Limb (tissue), 2 donors: Measurements from ENCODE around the gene NCOA1.
"Not testable (repeated sequence)": the region's sequence is repeated elsewhere in the genome, so short reads cannot be mapped to it uniquely, and the experiment has no call there.

Source experiments
- DNase-seq, 2 donors: peaks; one replicate each; pipeline ENCODE4 v3.0.0-alpha.2; 2016; ENCODE audit errors: extremely low spot score in 2 of 2

Gene NCOA1

DNA sequence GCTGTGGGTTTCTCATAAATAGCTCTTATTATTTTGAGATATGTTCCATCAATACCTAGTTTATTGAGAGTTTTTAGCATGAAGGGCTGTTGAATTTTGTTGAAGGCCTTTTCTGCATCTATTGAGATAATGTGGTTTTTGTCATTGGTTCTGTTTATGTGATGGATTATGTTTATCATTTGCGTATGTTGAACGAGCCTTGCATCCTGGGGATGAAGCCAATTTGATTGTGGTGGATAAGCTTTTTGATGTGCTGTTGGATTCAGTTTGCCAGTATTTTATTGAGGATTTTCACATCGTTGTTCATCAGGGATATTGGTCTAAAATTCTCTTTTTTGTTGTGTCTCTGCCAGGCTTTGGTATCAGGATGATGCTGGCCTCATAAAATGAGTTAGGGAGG lies 42.5 kb downstream of the NCOA1 start:
- DNase-seq: not testable (repeated sequence)

- DNase-seq: no peak
These were observed 47.7 kb downstream of the NCOA1 start for GRCh38 chr2:24538720-24539119.

- DNase-seq: no peak
These were observed 48.2 kb downstream of the NCOA1 start for GRCh38 chr2:24539258-24539657.

GRCh38 chr2:24540011-24540477 lies 49.0 kb downstream of the NCOA1 start:
- DNase-seq: no peak

DNA sequence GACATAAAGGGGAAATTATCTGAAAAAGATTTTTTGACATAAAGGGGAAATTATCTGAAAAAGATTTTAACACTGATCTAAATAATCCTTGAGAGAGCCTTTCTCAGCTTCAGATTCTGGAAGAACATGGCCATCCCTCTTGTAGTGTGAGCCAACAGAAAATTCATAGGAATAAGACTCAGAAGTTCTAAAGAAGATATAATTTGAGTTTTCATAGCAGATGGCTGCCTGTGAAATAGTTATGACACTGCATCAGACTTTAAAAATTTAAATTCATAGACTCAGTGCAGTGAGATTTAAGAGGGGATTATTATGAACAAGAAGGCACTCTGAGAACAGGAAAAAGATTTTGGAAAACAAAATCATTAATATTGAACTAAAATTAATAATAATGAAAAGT lies 50.6 kb downstream of the NCOA1 start:
- DNase-seq: no peak

DNA sequence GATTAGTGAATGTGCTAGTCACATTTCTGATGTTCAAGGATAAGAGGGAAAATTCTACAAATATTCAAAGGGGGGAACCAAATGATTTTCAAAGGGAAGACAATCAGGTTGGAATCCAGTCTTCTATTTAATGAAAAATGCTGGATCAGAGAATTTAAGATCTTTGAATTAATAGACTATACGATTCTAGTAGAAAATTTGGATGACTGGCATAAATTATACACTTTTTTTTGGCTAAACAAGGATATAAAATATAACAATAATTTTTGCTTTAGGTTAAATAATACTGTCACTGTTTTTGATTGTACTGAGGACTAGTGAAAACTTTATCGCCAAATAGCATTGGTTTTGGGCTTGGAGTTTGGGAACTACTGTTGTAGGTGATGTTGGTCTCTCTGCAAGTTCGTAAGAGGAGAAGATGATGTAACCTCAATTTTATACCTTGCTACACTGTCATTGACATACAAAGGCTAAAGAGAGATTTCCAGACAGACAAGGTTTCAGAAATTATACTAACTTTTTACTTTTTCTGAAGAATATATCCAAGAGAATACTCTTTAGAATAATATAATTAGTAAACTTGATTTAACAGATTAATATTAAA lies 51.3 kb downstream of the NCOA1 start:
- no peak for DNase-seq

DNA sequence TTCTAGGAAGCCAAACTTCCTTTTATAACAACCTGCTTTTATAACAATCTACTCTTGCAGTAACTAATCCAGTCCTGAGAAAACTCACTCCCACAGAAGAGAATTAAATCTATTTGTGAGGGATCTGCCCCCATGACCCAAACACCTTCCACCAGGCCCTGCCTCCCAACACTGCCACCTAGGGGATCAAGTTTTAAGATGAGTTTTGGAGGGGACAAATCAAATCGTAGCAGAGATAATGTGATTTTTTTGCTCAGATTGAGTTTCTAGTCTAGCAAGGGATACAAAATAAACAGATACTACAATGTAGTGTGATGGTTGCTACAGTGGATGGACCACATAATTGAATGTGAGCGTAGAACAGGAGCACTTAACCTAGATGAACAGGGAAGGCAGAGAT lies 52.2 kb downstream of the NCOA1 start:
- DNase-seq: no peak

DNA sequence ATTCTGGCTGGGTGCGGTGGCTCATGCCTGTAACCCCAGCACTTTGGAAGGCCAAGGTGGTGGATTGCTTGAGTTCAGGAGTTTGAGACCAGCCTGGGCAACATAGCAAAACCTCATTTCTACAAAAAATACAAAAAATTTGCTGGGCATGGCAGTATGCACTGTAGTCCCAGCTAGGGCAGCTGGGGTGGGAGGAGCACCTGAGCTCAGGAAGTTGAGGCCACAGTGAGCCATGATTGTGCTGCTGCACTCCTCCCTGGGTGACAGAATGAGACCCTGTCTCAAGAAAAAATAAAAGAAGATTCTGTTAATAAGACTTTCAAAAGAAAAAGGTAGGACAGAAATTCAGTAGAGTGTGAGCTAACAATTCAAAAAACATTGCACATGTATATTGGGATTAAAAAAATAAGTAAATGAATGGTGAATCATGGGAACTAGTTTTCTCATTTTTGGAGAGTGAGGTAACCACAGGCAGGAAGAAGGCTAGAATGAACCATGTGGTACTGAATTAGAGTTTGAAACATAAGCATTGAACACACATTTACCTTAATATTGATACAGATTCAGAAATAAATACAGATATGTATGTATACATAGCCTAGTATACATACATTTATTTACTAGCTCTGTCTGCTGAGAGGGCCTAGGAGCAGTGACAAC lies 53.5 kb downstream of the NCOA1 start:
- no peak for DNase-seq

- no peak for DNase-seq
These were observed 55.6 kb downstream of the NCOA1 start for GRCh38 chr2:24546669-24547068.

- no peak for DNase-seq
These were observed 57.0 kb downstream of the NCOA1 start for GRCh38 chr2:24548058-24548457.

DNA sequence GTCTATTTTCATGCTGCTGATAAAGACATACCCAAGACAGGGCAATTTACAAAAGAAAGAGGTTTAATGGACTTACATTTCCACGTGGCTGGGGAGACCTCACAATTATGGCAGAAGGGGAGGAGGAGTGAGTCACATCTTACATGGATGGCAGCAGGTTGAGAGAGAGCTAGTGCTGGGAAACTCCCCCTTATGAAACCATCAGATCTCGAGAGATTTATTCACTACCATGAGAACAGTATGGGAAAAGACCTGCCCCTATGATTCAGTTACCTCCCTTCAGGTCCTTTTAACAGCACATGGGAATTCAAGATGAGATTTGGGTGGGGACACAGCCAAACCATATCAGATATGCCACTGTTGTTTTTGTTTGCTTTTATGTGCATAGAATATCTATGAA lies 59.2 kb downstream of the NCOA1 start:
- DNase-seq: not testable (repeated sequence)

- no peak for DNase-seq
These were observed 60.0 kb downstream of the NCOA1 start for GRCh38 chr2:24551016-24551415.

DNA sequence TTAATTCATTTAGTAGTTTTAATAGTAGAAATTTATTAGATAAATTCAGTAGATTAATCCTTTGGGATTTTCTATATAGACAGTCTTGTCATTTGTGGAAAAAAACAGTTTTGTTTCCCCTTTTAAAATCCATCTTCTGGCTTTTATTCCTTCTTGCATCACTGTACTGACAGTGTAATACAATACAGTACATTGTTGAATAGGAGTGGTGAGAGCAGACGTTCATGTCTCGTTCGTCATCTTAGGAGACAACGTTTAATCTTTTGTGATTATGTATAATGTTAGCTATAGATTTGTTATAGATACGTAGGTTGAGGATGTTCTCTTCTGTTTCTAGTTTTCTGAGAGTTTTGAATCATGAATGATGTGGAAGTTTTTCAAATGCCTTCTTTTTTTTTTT lies 61.8 kb downstream of the NCOA1 start:
- DNase-seq: no peak

- no peak for DNase-seq
These were observed 67.9 kb downstream of the NCOA1 start for GRCh38 chr2:24558781-24559472.

- no peak for DNase-seq
These were observed 68.5 kb downstream of the NCOA1 start for GRCh38 chr2:24559473-24560113.

GRCh38 chr2:24565537-24565936 lies 74.5 kb downstream of the NCOA1 start:
- DNase-seq: no peak

DNA sequence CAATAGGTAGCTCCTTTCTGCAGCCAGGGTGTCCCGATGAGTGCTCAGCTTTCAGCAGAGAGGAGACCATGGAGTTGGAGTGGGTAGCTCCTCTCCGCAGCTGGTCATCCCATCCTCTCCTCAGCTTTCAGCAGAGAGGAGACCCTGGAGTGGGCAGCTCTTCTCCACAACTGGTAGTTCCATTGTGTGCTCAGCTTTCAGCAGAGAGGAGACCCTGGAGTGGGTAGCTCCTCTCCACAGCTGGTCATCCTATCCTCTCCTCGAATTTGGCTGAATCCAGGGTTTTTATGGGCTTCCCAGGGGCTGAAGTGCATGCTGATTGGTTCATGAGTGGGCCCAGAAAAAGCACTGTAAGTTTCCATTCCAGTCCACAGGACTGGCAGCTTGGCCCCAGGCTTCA lies 75.2 kb downstream of the NCOA1 start:
- DNase-seq: no peak

- DNase-seq: no peak
These were observed 75.6 kb downstream of the NCOA1 start for GRCh38 chr2:24566630-24567029.

DNA sequence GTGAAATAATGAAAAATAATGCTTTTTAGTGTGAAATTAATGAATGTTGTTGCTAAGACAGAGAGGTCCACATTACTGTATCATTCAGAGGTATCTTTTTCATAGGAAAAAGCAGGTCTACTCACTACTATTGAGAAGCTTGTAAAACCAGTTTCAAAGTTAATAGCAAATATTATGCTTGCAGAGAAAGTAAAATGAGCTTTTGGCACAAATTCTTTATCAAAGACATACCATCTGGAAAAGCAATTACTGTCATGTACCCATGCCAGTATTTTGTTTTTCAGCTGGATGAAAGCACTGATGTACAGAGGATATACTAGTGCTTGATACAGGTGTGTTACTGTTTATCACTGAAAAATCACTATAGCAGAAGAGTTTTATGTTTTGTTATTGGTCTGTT lies 77.5 kb downstream of the NCOA1 start:
- peak in 1 of 2 donors; percentile 15 for DNase-seq

DNA sequence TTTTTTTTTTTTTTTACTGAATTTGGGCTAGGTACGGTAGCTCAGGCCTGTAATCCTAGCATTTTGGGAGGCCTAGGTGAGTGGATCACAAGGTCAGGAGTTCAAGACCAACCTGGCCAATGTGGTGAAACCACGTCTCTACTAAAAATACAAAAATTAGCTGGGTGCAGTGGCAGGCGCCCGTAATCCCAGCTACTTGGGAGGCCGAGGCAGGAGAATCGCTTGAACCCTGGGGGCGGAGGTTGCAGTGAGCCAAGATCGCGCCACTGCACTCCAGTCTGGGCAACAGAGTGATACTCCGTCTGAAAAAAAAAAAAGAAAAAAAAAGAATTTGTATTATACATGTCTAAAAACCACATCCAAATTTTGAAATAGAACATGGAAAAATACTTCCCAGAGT lies 78.5 kb downstream of the NCOA1 start:
- not testable (repeated sequence) for DNase-seq

DNA sequence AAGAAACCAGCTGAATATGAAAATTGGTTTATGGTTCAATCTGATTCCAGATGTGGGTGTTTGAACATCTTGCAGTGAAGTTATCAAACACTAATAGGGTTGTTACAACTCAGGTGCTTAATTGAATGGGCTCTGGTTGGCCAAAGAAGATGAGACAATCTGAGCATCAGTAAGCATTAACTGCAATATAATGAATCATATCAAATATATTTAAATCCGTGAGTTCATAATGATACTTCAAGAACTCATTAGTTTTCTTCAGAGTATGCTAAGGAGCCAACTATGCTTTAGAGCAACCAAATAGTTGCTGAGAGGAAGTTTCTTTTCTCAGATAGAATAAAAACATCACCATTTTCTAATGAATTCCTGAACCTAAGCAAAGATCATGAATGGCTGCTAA lies 79.2 kb downstream of the NCOA1 start:
- no peak for DNase-seq

DNA sequence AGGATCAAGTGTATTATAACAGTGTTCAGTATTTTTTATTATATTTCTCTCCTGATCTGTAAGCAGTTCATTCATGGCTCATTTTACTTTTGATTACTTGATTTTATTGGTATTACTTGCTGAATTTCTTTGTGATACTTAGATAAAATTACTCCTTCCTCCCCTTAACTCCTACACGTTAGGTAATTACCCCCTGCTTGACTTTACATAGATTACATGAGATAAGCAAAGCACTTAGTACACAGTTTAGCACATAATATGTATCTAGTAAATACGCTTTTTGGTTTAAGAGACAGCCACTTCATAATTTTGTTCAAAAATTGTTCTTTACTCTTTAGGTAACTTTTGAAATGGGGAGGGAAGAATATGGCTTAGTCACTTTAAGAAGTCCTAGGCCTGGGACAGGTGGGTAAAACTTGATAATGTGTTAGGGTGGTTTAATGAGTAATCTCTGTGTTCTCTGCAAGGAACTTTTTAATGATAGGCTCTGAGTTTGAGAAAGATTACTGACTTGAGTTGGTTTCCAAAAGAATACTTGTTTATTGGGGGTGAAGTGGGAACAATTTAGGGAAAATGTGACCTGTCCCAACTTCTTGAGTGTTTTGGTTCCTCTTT lies 80.9 kb downstream of the NCOA1 start:
- no peak for DNase-seq
